Loucy (cell line): Measurements from ENCODE around the gene RACK1.

Source experiments
- H2AFZ ChIP-seq: fragments of 200-600 bp; sonication (generic); 2 replicates; pipeline ENCODE4 v1.6.0; 2016; ENCODE audit warnings: antibody characterized with exemption, mild to moderate bottlenecking, low read length, moderate library complexity
- H3F3A ChIP-seq: fragments of 200-600 bp; 2 replicates; pipeline ENCODE4 v1.6.0; 2016; ENCODE audit warnings: antibody characterized with exemption, low read depth, mild to moderate bottlenecking
- H3K27me3 ChIP-seq: fragments of 200-600 bp; sonication (generic); 2 replicates; pipeline ENCODE4 v1.6.1; 2014; ENCODE audit warnings: low read length, mild to moderate bottlenecking; ENCODE audit not compliant: insufficient read depth, poor library complexity, severe bottlenecking
- H3K36me3 ChIP-seq: fragments of 200-600 bp; sonication (generic); 2 replicates; pipeline ENCODE4 v1.6.1; 2016; ENCODE audit warnings: low read length; ENCODE audit not compliant: insufficient read depth
- H3K4me1 ChIP-seq: fragments of 200-600 bp; sonication (generic); 2 replicates; pipeline ENCODE4 v1.5.1; 2014; ENCODE audit warnings: low read length, mild to moderate bottlenecking; ENCODE audit not compliant: insufficient read depth, poor library complexity, severe bottlenecking
- H3K4me2 ChIP-seq: fragments of 200-600 bp; sonication (generic); 2 replicates; pipeline ENCODE4 v1.6.0; 2014; ENCODE audit warnings: antibody characterized with exemption, low read length, low read depth, mild to moderate bottlenecking; ENCODE audit not compliant: poor library complexity, severe bottlenecking
- H3K4me3 ChIP-seq: fragments of 200-600 bp; sonication (generic); 2 replicates; pipeline ENCODE4 v1.5.1; 2014; ENCODE audit warnings: low read length, mild to moderate bottlenecking, mixed read lengths; ENCODE audit not compliant: poor library complexity, severe bottlenecking
- H3K79me2 ChIP-seq: fragments of 200-600 bp; sonication (generic); 2 replicates; pipeline ENCODE4 v1.6.1; 2014; ENCODE audit warnings: low read length; ENCODE audit not compliant: insufficient read depth
- H3K9ac ChIP-seq: fragments of 200-600 bp; sonication (generic); 2 replicates; pipeline ENCODE4 v1.6.0; 2014; ENCODE audit warnings: mild to moderate bottlenecking, low read depth, low read length, moderate library complexity; ENCODE audit not compliant: poor library complexity, severe bottlenecking
- H3K9me2 ChIP-seq: fragments of 200-600 bp; sonication (generic); replicated peaks from 2 replicates; pipeline ENCODE4 v1.6.1; 2016; ENCODE audit warnings: low read depth, low read length, mixed read lengths
- H3K9me3 ChIP-seq: fragments of 200-600 bp; sonication (generic); 2 replicates; pipeline ENCODE4 v1.6.1; 2014; ENCODE audit warnings: mild to moderate bottlenecking, antibody characterized with exemption, low read length, low read depth; ENCODE audit not compliant: insufficient read depth
- H4K20me1 ChIP-seq: fragments of 200-600 bp; sonication (generic); 2 replicates; pipeline ENCODE4 v1.6.0; 2014; ENCODE audit warnings: antibody characterized with exemption, low read length, mild to moderate bottlenecking; ENCODE audit not compliant: insufficient read depth, poor library complexity, severe bottlenecking
- EZH2phosphoT487 ChIP-seq: fragments of 200-600 bp; IDR thresholded peaks from 2 replicates; pipeline ENCODE4 v1.6.1; 2018; ENCODE audit warnings: antibody characterized with exemption, mild to moderate bottlenecking, moderate library complexity, borderline replicate concordance
- TF ChIP-seq, protein P1 (sequence below): fragments of 200-600 bp; sonication (generic); conservative IDR thresholded peaks from 2 replicates; pipeline ENCODE4 v1.5.1; 2014; ENCODE audit warnings: mild to moderate bottlenecking, antibody characterized with exemption, low read length

The RACK1 gene

DNA sequence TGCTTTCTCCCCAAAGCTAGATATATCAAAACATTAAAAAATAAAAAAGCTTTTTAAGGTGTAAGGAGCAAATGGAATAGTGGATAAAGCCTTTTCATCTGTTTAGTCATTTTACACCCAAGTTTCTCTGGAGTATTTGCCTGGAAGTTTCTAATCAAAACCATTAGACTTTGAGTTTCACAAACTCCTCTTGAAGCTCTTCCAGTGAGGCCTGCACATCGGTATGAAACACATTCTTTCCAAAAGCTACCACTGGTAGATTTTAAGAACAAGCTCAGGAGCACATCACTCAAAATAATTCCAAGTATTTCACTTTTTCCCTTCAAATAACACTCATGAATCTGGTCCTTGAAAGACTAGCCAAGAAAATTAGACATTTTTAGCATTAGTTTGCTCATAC lies 11.6 kb upstream of the RACK1 start:
- peaks cover 31% of the 10 kb centered on the region for H3K4me1 ChIP-seq
- H3K9ac ChIP-seq = peak overlapping the region; percentile 22
- no peaks in the 10 kb centered on the region for H3K36me3 ChIP-seq
- H3F3A ChIP-seq = no peaks in the 10 kb centered on the region
- no peaks in the 10 kb centered on the region for H3K9me3 ChIP-seq
- H4K20me1 ChIP-seq = peaks cover 13% of the 10 kb centered on the region
- peak overlapping the region; percentile 44 for H3K4me3 ChIP-seq
- peak overlapping the region; percentile 46 for H3K4me2 ChIP-seq
- no peak for TF ChIP-seq EZH2phosphoT487
- TF ChIP-seq, protein P1, sequence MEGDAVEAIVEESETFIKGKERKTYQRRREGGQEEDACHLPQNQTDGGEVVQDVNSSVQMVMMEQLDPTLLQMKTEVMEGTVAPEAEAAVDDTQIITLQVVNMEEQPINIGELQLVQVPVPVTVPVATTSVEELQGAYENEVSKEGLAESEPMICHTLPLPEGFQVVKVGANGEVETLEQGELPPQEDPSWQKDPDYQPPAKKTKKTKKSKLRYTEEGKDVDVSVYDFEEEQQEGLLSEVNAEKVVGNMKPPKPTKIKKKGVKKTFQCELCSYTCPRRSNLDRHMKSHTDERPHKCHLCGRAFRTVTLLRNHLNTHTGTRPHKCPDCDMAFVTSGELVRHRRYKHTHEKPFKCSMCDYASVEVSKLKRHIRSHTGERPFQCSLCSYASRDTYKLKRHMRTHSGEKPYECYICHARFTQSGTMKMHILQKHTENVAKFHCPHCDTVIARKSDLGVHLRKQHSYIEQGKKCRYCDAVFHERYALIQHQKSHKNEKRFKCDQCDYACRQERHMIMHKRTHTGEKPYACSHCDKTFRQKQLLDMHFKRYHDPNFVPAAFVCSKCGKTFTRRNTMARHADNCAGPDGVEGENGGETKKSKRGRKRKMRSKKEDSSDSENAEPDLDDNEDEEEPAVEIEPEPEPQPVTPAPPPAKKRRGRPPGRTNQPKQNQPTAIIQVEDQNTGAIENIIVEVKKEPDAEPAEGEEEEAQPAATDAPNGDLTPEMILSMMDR = no peak
- no peak overlapping the region for H2AFZ ChIP-seq
- peaks cover 66% of the 10 kb centered on the region for H3K79me2 ChIP-seq
- H3K9me2 ChIP-seq = no peaks in the 10 kb centered on the region
- H3K27me3 ChIP-seq = no peaks in the 10 kb centered on the region

DNA sequence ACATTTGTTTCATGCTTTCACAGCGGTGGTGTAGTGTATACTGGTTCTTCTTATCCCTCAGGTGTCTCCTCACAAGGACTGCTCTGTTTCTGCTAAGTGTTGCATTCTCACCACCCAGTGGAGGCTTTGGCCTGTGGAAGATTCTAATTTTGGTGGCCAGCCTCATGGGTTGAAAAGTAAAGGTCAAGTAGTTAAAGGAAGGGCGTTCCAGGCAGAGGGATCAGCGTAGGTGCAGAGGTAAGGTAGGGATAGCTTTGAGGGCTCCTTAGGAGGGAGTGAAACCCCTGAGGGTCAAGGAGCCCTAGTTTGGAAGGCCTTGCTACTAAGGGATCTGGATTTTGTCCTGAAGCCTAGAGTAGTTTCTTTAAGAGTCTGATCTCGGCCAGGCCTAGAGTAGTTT lies 4.6 kb upstream of the RACK1 start:
- Histone ChIP-seq H3K9me3 (no peaks in the 10 kb centered on the region), H3K79me2 (peaks cover 72% of the 10 kb centered on the region), H3K9ac (peak overlapping the region; percentile 38), H3K4me3 (peak overlapping the region; percentile 77), H4K20me1 (peaks cover 15% of the 10 kb centered on the region), H3K4me1 (peaks cover 19% of the 10 kb centered on the region), H3F3A (no peaks in the 10 kb centered on the region), H3K27me3 (peaks cover 5% of the 10 kb centered on the region), H3K36me3 (no peaks in the 10 kb centered on the region), H3K9me2 (no peaks in the 10 kb centered on the region), H3K4me2 (peak overlapping the region; percentile 86), H2AFZ (no peak overlapping the region)
- TF ChIP-seq, protein P1 = no peak
- no peak for TF ChIP-seq EZH2phosphoT487

DNA sequence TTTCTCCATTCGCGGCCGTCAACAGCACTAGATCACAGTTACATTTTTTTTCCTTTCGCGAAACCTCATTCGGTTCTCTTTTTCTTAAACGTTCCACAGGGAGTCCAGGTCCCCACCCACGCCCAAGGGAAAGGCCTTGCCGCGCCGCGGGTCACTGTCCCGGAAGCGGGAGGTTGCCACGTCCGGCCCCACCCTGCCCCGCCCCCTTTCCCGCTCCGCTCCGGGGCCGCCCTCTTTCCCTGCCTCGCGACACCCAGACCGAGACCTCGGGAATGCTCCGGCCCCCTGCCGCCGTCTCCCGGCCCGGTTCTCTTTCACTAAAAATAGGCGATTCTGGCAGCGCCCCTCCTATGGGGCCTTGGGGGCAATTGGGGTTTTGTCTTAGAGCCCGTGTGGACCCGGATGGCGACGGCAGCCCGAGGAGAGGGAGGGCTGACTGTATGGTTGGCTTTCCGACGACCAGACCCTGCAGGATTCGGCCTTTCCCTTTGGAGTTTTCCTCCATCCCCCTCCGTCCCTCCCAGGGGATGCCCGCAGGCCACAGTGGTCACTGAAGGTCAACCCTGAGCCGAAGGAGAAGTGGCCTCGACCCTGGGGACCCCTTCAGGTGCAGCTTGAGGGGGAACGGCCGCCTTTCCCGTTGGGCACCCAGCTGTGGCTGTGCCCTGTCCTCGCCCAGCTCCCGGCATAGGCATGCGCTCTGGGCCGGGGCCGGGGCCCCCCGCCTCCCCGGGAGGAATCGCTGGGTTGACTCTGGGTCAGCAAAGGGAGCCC lies 2.8 kb upstream of the RACK1 start:
- H3K9me2 ChIP-seq = no peaks in the 10 kb centered on the region
- peak overlapping the region; percentile 77 for H3K4me3 ChIP-seq
- peaks cover 7% of the 10 kb centered on the region; the same call in 1 of the 2 replicates for H3K36me3 ChIP-seq
- peak overlapping the region; percentile 90 for H2AFZ ChIP-seq
- peaks cover 79% of the 10 kb centered on the region for H3K79me2 ChIP-seq
- peaks cover 29% of the 10 kb centered on the region for H4K20me1 ChIP-seq
- H3K27me3 ChIP-seq = peaks cover 5% of the 10 kb centered on the region
- peaks cover 13% of the 10 kb centered on the region for H3K4me1 ChIP-seq
- H3K9me3 ChIP-seq = no peaks in the 10 kb centered on the region
- H3K4me2 ChIP-seq = peak overlapping the region; percentile 86
- H3K9ac ChIP-seq = peak overlapping the region; percentile 98
- peaks cover 3% of the 10 kb centered on the region; the same call in 1 of the 2 replicates for H3F3A ChIP-seq
- TF ChIP-seq, protein P1 = no peak
- TF ChIP-seq EZH2phosphoT487 = no peak
